Fibroblast of pulmonary artery (primary cell): ENCODE results near the gene XRN2.
"Not testable (repeated sequence)": the region's sequence is repeated elsewhere in the genome, so short reads cannot be mapped to it uniquely, and the experiment has no call there.

Experiments used
- DNase-seq: peaks from one replicate; pipeline ENCODE4 v3.0.0-alpha.2; 2010; ENCODE audit warnings: low read depth
- H3K4me3 ChIP-seq: replicated peaks from 2 replicates; pipeline ENCODE4 v1.5.1; 2011; ENCODE audit warnings: low read depth, mild to moderate bottlenecking, control low read depth, low read length, moderate library complexity
- TF ChIP-seq, protein P1 (sequence below): IDR thresholded peaks from 2 replicates; pipeline ENCODE4 v1.5.1; 2011; ENCODE audit warnings: mild to moderate bottlenecking, control low read depth, low read length, inconsistent platforms; ENCODE audit errors: missing control alignments

XRN2 gene

DNA sequence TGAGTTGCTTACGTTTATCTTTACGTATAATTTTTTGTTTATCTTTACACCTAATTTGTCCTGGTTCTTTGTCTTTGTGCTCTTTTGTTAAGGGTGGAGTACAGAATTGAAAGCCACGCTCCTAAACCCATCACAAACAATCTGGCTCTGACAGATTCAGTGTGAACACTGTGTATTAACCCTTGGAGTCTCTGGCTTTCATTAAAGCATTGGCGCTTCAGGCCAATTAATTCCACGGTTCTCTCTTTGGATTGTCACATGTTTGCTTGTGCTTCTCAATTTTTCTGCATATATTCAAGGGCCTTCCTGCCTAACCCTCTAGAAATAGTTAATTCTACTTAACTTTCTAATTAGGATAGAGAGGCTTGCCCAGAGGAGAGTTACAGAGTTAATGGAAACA, 55.6 kb downstream of the XRN2 start:
- H3K4me3 ChIP-seq = no peak overlapping the region
- no peak for DNase-seq
- TF ChIP-seq, protein P1, sequence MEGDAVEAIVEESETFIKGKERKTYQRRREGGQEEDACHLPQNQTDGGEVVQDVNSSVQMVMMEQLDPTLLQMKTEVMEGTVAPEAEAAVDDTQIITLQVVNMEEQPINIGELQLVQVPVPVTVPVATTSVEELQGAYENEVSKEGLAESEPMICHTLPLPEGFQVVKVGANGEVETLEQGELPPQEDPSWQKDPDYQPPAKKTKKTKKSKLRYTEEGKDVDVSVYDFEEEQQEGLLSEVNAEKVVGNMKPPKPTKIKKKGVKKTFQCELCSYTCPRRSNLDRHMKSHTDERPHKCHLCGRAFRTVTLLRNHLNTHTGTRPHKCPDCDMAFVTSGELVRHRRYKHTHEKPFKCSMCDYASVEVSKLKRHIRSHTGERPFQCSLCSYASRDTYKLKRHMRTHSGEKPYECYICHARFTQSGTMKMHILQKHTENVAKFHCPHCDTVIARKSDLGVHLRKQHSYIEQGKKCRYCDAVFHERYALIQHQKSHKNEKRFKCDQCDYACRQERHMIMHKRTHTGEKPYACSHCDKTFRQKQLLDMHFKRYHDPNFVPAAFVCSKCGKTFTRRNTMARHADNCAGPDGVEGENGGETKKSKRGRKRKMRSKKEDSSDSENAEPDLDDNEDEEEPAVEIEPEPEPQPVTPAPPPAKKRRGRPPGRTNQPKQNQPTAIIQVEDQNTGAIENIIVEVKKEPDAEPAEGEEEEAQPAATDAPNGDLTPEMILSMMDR = no peak

DNA sequence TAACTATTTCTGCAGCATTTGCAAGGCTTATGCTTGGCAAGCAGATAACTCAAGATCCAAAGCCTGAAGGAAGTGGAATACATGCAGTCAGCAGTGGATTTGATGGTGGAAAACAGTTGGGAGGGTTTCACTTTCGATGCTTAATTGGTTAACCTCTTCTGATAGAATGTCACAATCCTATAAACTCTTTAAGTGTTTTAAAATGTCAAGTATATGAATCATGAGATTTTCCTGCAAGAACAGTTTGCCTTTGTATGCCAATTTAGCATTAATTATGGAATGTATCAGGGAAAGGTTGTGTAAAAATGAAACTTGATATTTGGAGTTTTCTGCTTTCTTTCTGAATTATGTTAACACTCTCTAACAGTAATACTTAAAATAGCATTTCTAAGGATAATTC, 57.6 kb downstream of the XRN2 start:
- no peak for DNase-seq
- TF ChIP-seq, protein P1 = no peak
- no peak overlapping the region for H3K4me3 ChIP-seq

DNA sequence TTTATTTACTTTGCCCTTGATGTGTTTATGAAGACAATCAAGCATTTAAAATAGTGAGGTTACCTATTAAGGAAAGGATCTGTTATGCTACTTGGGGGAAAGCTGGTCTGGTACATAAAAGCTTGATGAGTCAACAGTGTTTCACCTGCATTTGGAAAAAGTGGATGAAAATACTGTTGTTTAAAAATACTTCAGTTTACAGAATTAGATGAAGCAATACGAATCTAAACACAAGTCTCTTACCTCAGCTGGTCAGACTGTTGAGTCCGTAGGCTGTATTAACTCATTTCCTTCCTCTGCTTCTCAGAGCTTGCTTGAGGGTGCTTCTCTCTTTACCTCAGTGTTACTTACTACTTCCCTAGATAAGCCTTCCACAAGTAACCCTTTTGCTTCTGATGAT, 58.1 kb downstream of the XRN2 start:
- TF ChIP-seq, protein P1 = no peak
- peak; percentile 70 for DNase-seq

DNA sequence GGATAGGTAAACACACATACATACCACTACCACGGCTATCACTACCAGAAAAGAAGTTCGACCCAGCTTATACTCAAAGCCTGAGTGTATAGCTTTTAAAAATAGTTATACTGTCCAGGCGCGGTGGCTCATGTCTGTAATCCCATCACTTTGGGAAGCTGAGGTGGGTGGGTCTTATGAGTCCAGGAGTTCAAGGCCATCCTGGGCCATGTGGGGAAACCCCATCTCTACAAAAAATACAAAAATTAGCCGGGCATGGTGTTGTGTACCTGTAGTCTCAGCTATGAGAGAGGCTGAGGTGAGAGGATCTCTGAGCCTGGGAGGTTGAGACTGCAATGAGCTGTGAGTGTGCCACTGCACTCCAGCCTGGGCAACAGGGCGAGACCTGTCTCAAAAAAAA, 61.3 kb downstream of the XRN2 start:
- TF ChIP-seq, protein P1 = no peak
- no peak for DNase-seq
- H3K4me3 ChIP-seq = no peak overlapping the region

More for the DNA sequence above, 58.1 kb downstream of the XRN2 start:
- no peak overlapping the region for H3K4me3 ChIP-seq

DNA sequence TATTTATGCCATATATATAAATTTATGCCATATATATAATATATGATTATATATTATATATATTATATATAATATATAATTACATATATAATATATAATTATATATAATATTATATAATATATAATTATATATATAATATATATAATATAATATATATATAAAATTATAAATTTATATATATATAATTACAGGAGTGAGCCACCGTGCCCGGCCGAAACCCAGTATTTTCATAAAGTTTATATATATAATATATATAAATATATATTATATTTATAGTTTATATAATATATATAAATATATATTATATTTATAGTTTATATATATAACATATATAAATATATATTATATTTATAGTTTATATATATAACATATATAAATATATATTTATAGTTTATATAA, 62.6 kb downstream of the XRN2 start:
- DNase-seq = no peak
- TF ChIP-seq, protein P1 = no peak
- no peak overlapping the region for H3K4me3 ChIP-seq

DNA sequence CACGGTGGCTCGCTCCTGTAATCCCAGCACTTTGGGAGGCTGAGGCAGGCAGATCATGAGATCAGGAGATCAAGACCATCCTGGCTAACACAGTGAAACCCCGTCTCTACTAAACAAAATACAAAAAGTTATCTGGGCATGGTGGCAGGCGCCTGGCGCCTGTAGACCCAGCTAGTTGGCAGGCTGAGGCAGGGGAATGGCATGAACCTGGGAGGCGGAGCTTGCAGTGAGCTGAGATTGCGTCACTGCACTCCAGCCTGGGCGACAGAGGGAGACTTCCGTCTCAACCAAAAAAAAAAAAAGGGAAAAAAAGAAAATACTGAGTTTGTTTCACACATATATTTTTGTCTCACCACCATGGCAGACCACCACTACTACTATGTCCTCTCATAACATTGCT, 63.1 kb downstream of the XRN2 start:
- not testable (repeated sequence) for H3K4me3 ChIP-seq, DNase-seq

DNA sequence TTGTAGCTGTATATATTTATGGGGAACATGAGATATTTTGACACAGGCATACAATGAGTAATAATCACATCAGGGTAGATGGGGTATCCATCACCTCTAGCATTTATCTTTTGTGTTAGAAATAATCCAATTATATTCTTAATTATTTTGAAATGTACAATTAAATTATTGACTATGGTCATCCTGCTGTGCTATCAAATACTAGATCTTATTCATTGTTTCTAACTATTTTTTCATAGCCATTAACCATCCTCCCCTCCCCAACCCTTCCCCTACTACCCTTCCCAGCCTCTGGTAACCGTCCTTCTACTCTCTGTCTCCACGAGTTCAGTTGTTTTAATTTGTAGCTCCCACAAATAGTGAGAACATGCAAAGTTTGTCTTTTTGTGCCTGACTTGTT, 65.7 kb downstream of the XRN2 start:
- TF ChIP-seq, protein P1 = no peak
- H3K4me3 ChIP-seq = no peak overlapping the region
- no peak for DNase-seq

DNA sequence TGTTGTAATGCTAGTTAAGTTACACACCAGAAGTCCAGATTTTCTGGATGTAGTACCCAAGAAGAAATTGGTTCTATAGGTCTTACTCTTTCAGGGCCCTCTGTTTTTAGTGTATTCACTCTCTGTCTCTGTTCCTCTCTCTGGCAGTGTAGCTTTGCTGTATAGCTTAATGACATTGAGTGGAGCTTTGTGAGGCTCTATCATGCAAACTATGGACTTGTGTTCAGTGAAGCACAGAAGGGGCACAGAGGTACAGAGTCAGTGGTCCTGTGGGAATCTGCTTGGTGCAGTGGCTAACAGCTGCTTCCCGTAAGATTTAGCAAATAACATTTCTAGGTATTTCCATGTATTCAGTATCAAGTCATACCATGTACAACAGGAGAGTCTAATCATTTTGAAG, 68.1 kb downstream of the XRN2 start:
- TF ChIP-seq, protein P1 = no peak

More for the DNA sequence above, 68.1 kb downstream of the XRN2 start:
- DNase-seq = no peak
- H3K4me3 ChIP-seq = no peak overlapping the region
